HL-60 (cell line): ENCODE data around the gene PPM1F.

ENCODE experiments used
- DNase-seq, 2 experiments: peaks; one replicate each; pipeline ENCODE4 v3.0.0-alpha.2; 2010 to 2020; ENCODE audit warnings: low read depth in 1 of 2, low spot score in 1 of 2
- H3K27ac ChIP-seq: fragments of 250-450 bp; sonication (Bioruptor Pico); replicated peaks from 2 replicates; pipeline ENCODE4 v1.5.1; 2020; ENCODE audit warnings: mild to moderate bottlenecking, moderate library complexity
- H3K27me3 ChIP-seq: fragments of 250-450 bp; sonication (Bioruptor Pico); 2 replicates; pipeline ENCODE4 v1.5.1; 2021; ENCODE audit warnings: mild to moderate bottlenecking, moderate library complexity; ENCODE audit not compliant: insufficient read depth, poor library complexity, severe bottlenecking
- H3K4me3 ChIP-seq: replicated peaks from 2 replicates; pipeline ENCODE4 v1.5.1; 2011; ENCODE audit warnings: mild to moderate bottlenecking, control low read depth, low read length; ENCODE audit not compliant: insufficient read depth
- GABPA ChIP-seq: IDR thresholded peaks from 2 replicates; pipeline ENCODE4 v1.6.1; 2012; ENCODE audit warnings: low read depth
- POLR2AphosphoS5 ChIP-seq: IDR thresholded peaks from 2 replicates; pipeline ENCODE4 v1.6.1; 2012; ENCODE audit warnings: low read depth
- SPI1 ChIP-seq: IDR thresholded peaks from 2 replicates; pipeline ENCODE4 v1.6.1; 2012; ENCODE audit warnings: low read depth, mild to moderate bottlenecking, borderline replicate concordance
- TF ChIP-seq, protein P1 (sequence below): IDR thresholded peaks from 2 replicates; pipeline ENCODE4 v1.6.1; 2012; ENCODE audit warnings: low read depth; ENCODE audit not compliant: insufficient replicate concordance
- TF ChIP-seq, protein P2 (sequence below): IDR thresholded peaks from one replicate; pipeline ENCODE4 v1.5.1; 2011; ENCODE audit warnings: low read length, control low read depth, inconsistent platforms; ENCODE audit not compliant: insufficient read depth

PPM1F gene

DNA sequence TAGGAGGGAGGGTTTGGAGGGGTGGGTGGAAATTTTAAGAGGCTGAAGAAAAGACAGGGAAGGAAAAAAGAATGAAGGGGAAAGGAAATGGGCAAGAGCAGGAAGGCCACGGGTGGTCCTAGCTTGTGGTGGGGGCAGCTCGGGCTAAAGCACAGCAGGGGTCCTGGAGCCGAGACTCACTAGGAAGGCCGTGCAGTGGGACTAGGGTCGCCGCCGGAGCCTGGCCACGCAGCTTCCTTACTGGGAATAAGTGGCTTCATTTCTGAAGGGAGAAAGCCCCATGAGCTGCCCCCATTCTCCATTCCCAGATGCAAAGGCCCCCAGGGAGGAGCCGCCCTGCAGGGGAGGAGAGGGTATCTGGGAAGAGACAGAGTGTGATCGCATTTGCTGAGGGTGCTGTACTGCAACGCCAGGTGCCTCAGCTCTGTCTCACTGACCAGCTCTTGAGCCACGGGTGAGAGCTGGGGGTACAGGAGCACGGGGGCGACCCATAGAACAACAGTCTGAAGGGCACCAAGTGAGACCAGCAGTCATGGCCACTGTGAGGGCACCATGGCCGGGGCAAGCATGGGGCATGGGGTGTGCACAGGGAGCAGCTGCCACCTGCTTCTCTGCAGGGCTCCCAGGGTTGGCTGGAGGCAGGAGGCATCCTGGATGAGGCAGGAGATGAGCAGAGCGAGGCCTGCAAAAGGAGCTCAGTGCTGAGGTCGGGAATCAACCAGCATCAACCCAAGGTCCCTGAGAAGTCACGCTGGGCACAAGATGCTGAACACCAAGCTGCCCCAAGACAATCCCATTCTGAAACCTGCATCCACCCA, 18.4 kb upstream of the PPM1F start:
- Histone ChIP-seq H3K4me3 (no peak overlapping the region), H3K27me3 (no peaks in the 10 kb centered on the region), H3K27ac (no peak overlapping the region)
- TF ChIP-seq, protein P1, sequence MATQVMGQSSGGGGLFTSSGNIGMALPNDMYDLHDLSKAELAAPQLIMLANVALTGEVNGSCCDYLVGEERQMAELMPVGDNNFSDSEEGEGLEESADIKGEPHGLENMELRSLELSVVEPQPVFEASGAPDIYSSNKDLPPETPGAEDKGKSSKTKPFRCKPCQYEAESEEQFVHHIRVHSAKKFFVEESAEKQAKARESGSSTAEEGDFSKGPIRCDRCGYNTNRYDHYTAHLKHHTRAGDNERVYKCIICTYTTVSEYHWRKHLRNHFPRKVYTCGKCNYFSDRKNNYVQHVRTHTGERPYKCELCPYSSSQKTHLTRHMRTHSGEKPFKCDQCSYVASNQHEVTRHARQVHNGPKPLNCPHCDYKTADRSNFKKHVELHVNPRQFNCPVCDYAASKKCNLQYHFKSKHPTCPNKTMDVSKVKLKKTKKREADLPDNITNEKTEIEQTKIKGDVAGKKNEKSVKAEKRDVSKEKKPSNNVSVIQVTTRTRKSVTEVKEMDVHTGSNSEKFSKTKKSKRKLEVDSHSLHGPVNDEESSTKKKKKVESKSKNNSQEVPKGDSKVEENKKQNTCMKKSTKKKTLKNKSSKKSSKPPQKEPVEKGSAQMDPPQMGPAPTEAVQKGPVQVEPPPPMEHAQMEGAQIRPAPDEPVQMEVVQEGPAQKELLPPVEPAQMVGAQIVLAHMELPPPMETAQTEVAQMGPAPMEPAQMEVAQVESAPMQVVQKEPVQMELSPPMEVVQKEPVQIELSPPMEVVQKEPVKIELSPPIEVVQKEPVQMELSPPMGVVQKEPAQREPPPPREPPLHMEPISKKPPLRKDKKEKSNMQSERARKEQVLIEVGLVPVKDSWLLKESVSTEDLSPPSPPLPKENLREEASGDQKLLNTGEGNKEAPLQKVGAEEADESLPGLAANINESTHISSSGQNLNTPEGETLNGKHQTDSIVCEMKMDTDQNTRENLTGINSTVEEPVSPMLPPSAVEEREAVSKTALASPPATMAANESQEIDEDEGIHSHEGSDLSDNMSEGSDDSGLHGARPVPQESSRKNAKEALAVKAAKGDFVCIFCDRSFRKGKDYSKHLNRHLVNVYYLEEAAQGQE = no peak
- TF ChIP-seq POLR2AphosphoS5 = no peak
- TF ChIP-seq SPI1 = no peak
- no peak for TF ChIP-seq GABPA
- TF ChIP-seq, protein P2, sequence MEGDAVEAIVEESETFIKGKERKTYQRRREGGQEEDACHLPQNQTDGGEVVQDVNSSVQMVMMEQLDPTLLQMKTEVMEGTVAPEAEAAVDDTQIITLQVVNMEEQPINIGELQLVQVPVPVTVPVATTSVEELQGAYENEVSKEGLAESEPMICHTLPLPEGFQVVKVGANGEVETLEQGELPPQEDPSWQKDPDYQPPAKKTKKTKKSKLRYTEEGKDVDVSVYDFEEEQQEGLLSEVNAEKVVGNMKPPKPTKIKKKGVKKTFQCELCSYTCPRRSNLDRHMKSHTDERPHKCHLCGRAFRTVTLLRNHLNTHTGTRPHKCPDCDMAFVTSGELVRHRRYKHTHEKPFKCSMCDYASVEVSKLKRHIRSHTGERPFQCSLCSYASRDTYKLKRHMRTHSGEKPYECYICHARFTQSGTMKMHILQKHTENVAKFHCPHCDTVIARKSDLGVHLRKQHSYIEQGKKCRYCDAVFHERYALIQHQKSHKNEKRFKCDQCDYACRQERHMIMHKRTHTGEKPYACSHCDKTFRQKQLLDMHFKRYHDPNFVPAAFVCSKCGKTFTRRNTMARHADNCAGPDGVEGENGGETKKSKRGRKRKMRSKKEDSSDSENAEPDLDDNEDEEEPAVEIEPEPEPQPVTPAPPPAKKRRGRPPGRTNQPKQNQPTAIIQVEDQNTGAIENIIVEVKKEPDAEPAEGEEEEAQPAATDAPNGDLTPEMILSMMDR = no peak
- no peak for DNase-seq

DNA sequence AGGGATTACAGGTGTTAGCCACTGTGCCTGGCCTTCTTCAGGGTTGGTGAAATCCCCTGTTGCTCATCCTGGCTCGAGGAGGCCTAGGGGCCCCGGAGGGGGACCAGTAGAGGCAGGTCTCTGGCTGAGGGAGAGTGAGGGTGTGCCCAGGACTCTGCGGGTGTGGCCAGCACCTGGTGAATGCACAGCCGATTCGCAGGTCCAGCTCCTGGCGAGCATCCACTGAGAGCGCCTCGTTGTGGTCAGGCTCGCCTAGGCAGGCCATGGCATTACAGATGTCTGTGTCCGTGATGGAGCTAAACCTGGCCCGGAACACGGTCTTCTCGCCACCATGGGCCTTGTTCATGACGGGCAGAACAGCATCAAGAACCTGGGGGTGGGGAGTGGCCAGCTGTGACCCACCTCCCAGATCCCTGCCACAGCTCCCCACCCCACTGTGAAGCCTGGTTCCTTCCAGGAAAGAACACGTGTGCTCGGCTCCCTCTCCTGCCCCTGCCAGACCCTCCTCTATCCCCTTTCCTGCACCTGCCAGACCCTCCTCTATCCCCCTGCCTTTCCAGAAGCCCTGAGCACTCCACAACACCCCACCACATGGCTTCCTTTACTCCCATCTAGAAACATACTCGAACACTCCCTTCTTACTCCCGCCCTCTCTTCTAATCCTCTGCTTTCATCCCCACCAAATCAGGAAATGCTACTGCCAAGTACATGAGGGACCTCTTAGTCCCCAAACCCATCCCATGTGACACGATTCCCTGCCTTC, 17.6 kb upstream of the PPM1F start:
- H3K27me3 ChIP-seq = no peaks in the 10 kb centered on the region
- no peak for DNase-seq
- no peak overlapping the region for H3K4me3 ChIP-seq
- no peak for TF ChIP-seq POLR2AphosphoS5
- H3K27ac ChIP-seq = no peak overlapping the region

DNA sequence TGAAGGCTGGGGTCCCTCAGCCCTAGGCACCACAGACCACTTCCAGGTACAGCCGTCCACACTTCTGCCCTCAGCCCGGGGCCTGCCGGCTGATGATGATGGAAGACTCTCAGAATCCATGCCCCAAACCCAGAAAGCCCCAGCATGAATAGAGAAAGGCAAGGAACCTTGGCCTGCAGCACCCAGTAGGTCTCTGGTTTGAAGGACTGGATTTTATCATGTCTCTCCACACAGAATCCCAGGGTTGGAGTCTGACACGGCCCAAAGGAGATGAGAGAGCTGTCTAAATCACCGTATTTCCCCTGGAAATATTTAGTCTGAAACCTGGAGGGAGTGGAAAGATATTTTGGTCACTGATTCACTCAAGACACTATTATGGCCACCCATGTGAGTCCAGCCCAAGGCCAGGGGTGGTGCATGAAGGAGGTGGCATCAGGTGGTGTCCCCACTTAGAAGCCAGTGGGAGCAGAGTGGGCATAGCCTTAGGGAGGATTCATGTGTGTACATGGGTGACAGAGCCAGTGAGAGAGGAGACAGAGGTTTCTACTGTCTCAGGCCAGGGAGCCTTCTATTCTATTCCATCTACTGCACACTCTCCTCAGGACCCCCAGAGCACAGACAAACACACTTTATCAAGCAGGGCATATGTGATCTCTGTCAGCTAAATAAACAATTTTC, 15.9 kb upstream of the PPM1F start:
- H3K27me3 ChIP-seq = no peaks in the 10 kb centered on the region
- no peak overlapping the region for H3K27ac ChIP-seq
- DNase-seq = no peak
- no peak for TF ChIP-seq SPI1
- no peak for TF ChIP-seq POLR2AphosphoS5
- no peak overlapping the region for H3K4me3 ChIP-seq

DNA sequence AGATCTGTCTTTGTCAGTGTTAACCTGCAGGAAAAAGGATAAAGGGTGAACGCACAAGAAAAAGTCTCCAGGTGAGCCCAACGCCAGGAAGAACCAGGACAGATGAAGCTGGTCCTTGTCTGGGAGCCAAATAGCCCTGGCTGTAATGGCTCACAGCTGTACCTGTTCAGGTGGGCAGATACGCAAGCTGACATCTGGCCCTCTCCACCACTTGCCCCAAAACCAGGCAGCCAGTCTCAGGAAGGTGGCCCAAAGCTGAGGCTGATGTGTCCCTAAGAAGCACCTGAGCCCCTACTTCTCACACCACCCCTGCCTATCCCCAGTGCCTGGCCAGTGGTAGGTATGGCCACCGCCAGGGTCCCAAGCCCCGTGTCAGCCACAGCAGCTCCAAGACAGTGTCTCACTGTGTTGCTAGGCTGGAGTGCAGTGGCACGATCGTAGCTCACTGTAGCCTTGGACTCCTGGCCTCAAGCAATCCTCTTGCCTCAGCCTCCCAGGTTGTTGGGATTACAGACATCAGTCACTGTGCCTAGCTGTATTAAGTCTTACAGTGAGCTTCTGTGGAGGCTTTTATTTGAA, 15.1 kb upstream of the PPM1F start:
- Histone ChIP-seq H3K27ac (no peak overlapping the region), H3K4me3 (no peak overlapping the region), H3K27me3 (no peaks in the 10 kb centered on the region)
- TF ChIP-seq, protein P1 = no peak
- TF ChIP-seq GABPA (no peak), POLR2AphosphoS5 (no peak), SPI1 (no peak)
- TF ChIP-seq, protein P2 = no peak
- DNase-seq = no peak
